ENCODE results near the gene HHIPL1.
A peak's percentile ranks its signal among the peaks of the same experiment; 100 is the strongest.

DNA sequence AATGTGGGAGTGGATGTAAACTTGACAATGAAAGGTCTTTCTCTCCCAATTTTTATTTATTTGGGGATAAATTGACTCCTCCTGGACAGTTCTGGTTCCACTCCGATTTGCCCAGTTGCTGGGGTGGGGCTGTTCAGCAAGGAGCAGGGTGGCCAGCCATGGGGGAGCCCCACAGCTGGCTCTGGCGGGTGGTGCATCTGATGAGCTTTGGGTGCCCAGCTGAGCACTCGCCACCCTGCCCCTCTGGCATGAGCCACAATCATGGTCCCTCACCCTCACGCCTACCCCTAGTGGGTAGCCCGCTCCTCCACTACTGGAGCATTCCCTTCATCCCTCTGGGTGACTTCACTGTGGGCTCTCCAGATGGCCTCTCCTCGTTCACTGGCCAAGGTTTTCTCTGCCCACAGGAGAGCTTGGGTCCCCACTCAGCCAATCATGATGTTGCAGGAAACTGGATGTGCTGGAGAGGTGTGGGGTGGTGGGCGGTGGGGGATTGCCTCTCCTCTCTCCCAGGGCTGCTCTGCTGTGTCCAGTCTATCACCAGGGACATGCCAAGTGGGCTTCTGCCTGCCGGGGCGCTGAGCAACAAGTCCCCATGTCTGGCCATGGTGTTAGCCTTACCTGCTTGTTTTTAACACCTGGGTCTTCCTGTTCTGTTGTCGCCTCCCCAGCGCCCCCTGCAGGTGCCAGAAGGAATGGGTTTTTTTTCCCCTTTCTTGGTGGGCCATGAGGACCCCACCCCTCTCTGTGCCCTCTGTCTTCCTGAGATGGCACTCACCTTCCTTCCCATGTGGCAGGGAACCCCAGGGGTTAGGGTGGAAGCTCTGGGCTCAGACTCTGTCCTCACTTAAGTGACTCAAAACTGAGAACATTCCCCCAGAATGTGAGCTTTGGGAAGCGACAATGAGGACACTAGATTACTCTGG, 42.6 kb downstream of the HHIPL1 start:
- TF ChIP-seq, protein P1, sequence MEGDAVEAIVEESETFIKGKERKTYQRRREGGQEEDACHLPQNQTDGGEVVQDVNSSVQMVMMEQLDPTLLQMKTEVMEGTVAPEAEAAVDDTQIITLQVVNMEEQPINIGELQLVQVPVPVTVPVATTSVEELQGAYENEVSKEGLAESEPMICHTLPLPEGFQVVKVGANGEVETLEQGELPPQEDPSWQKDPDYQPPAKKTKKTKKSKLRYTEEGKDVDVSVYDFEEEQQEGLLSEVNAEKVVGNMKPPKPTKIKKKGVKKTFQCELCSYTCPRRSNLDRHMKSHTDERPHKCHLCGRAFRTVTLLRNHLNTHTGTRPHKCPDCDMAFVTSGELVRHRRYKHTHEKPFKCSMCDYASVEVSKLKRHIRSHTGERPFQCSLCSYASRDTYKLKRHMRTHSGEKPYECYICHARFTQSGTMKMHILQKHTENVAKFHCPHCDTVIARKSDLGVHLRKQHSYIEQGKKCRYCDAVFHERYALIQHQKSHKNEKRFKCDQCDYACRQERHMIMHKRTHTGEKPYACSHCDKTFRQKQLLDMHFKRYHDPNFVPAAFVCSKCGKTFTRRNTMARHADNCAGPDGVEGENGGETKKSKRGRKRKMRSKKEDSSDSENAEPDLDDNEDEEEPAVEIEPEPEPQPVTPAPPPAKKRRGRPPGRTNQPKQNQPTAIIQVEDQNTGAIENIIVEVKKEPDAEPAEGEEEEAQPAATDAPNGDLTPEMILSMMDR (IDR thresholded peaks at IDR 0.05; ENCODE audit: borderline replicate concordance, extremely low read depth, low read length, poor library complexity, severe bottlenecking) = peak; percentile 73
- no peak for TF ChIP-seq EZH2 (IDR thresholded peaks at IDR 0.05; ENCODE audit: borderline replicate concordance, low read depth, low read length, severe bottlenecking)
